PC-9 (cell line): ENCODE results near the gene ARHGAP10.

Experiments used
- EZH2 ChIP-seq: fragments of 200-600 bp; sonication (generic); IDR thresholded peaks from 2 replicates; pipeline ENCODE4 v1.8.0; 2017; ENCODE audit warnings: antibody characterized with exemption, low read depth
- TF ChIP-seq, protein P1 (sequence below): fragments of 200-600 bp; sonication (generic); conservative IDR thresholded peaks from 2 replicates; pipeline ENCODE4 v1.6.1; 2017; ENCODE audit warnings: mixed run types, antibody characterized with exemption, mild to moderate bottlenecking, moderate library complexity

DNA sequence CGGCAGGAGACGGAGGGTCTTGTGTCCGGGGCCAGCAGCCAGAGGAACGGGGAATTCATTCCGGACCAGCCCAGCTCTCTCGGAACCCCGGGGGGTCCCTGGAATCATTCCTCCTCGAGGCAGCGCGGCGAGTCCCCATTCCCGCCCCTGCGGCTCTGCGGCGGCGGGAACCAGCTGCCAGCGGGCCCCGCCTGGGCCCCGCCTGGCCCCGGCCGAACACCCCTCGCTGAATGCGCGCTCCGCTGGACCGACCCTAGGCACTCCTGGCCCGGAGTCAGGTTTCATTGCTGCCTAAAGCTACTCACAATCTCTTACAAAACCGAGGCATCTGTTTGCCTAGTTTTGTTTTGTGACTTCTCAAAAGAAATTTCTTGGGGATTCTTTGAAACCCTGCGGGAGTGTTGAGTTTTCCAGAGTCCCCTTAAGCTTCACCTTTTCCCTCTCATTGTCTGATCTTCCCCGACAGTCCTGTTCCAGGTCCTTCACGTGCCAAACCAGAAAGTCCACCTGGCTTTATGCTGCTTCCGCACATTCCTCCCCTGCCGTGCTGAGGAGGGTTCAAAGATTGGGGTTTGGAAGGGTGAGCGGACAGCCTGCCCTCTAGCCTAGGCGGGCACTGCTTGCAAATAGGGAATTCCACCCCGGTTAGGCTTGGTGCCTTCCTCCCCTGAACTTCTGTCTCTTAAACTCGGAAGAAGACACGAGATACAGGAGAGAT lies 789 bp downstream of the ARHGAP10 start:
- TF ChIP-seq, protein P1, sequence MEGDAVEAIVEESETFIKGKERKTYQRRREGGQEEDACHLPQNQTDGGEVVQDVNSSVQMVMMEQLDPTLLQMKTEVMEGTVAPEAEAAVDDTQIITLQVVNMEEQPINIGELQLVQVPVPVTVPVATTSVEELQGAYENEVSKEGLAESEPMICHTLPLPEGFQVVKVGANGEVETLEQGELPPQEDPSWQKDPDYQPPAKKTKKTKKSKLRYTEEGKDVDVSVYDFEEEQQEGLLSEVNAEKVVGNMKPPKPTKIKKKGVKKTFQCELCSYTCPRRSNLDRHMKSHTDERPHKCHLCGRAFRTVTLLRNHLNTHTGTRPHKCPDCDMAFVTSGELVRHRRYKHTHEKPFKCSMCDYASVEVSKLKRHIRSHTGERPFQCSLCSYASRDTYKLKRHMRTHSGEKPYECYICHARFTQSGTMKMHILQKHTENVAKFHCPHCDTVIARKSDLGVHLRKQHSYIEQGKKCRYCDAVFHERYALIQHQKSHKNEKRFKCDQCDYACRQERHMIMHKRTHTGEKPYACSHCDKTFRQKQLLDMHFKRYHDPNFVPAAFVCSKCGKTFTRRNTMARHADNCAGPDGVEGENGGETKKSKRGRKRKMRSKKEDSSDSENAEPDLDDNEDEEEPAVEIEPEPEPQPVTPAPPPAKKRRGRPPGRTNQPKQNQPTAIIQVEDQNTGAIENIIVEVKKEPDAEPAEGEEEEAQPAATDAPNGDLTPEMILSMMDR = no peak
- no peak for TF ChIP-seq EZH2
